H1 (cell line): ENCODE measurements around the gene VSTM2B. TPM values are rescaled to one million over a fixed set of nuclear protein-coding genes. Genes with fewer than 3 reads are reported as not detected.

Experiments
- CTCF ChIA-PET: fragments of 300-600 bp; sonication (Branson Sonifier 250); formaldehyde crosslinking; loops from one replicate; lab custom pipeline; 2021; ENCODE audit not compliant: partially characterized antibody; lab: Charles Lee
- POLR2A ChIA-PET: fragments of 300-600 bp; sonication (Branson Sonifier 250); formaldehyde crosslinking; loops from one replicate; lab custom pipeline; 2021; ENCODE audit warnings: inconsistent platforms; ENCODE audit not compliant: partially characterized antibody; lab: Charles Lee
- DNase-seq, 2 experiments: peaks; one replicate each; pipeline versions ENCODE4 v3.0.0 to v3.0.0-alpha.2; 2010 to 2022; ENCODE audit warnings: low spot score in 2 of 2, low read depth in 1 of 2, mixed read lengths in 1 of 2
- FAIRE-seq: peaks from 2 replicates; lab custom pipeline; 2011; peaks lifted over from hg19 to GRCh38; lab: Jason Lieb, UNC
- H2AFZ ChIP-seq: 2 replicates; pipeline ENCODE4 v1.8.1; 2012; ENCODE audit warnings: low read length, inconsistent platforms
- H2AK5ac ChIP-seq: 2 replicates; pipeline ENCODE4 v1.6.1; 2013; ENCODE audit warnings: low read depth, low read length
- H2BK120ac ChIP-seq: replicated peaks from 2 replicates; pipeline ENCODE3; 2013; ENCODE audit warnings: low read depth, low read length, inconsistent platforms
- H2BK12ac ChIP-seq: 2 replicates; pipeline ENCODE4 v1.6.1; 2013; ENCODE audit warnings: low read depth, low read length
- H2BK15ac ChIP-seq: 2 replicates; pipeline ENCODE4 v1.6.1; 2013; ENCODE audit warnings: low read length
- H2BK20ac ChIP-seq: 2 replicates; pipeline ENCODE4 v1.6.1; 2013; ENCODE audit warnings: low read length
- H2BK5ac ChIP-seq: 2 replicates; pipeline ENCODE4 v1.6.1; 2013; ENCODE audit warnings: low read depth, low read length
- H3K14ac ChIP-seq: 2 replicates; pipeline ENCODE4 v1.6.1; 2013; ENCODE audit warnings: inconsistent platforms; ENCODE audit not compliant: insufficient read length
- H3K18ac ChIP-seq: 2 replicates; pipeline ENCODE4 v1.6.1; 2013; ENCODE audit warnings: low read length; ENCODE audit errors: extremely low read depth
- H3K23ac ChIP-seq: 2 replicates; pipeline ENCODE4 v1.6.1; 2013; ENCODE audit warnings: inconsistent platforms; ENCODE audit not compliant: insufficient read length
- H3K23me2 ChIP-seq: 2 replicates; pipeline ENCODE4 v1.6.1; 2013; ENCODE audit warnings: low read depth, low read length
- H3K27ac ChIP-seq: 2 replicates; pipeline ENCODE4 v1.6.1; 2011; ENCODE audit warnings: low read depth, low read length, inconsistent platforms
- H3K27me3 ChIP-seq, 4 experiments: replicated peaks in 1 of 4; 1 replicate in 1 of 4; 2 replicates in 3 of 4; pipeline versions ENCODE4 v1.6.1 to v1.8.1; 2011 to 2013; ENCODE audit warnings: low read length in 3 of 4, mild to moderate bottlenecking in 3 of 4, inconsistent platforms in 2 of 4, mixed read lengths in 2 of 4, moderate library complexity in 1 of 4; ENCODE audit not compliant: control insufficient read depth in 3 of 4, insufficient read depth in 3 of 4; ENCODE audit errors: extremely low read depth in 1 of 4
- H3K36me3 ChIP-seq, 4 experiments: 2 replicates each; pipeline versions ENCODE4 v1.6.1 to v1.8.1; 2011 to 2013; ENCODE audit warnings: mild to moderate bottlenecking in 4 of 4, low read length in 3 of 4, moderate library complexity in 2 of 4, control low read depth in 1 of 4, inconsistent platforms in 1 of 4; ENCODE audit not compliant: insufficient read depth in 4 of 4, control insufficient read depth in 2 of 4
- H3K4ac ChIP-seq: replicated peaks from 2 replicates; pipeline ENCODE3; 2013; ENCODE audit warnings: low read length, low read depth, mixed read lengths, inconsistent platforms; ENCODE audit not compliant: insufficient read length
- H3K4me1 ChIP-seq, 4 experiments: replicated peaks in 1 of 4; 1 replicate in 1 of 4; 2 replicates in 3 of 4; pipeline versions ENCODE4 v1.6.1 to v1.8.1; 2011 to 2013; ENCODE audit warnings: low read length in 3 of 4, inconsistent platforms in 2 of 4, mixed read lengths in 1 of 4; ENCODE audit not compliant: insufficient read depth in 4 of 4, control insufficient read depth in 3 of 4
- H3K4me2 ChIP-seq, 2 experiments: 2 replicates each; pipeline versions ENCODE4 v1.6.1 to v1.8.1; 2011 to 2013; ENCODE audit warnings: low read depth in 2 of 2, low read length in 2 of 2, control low read depth in 1 of 2, inconsistent platforms in 1 of 2, mild to moderate bottlenecking in 1 of 2; ENCODE audit not compliant: insufficient read depth in 1 of 2
- H3K4me3 ChIP-seq, 4 experiments: fragments of 200-600, 300-600 bp in 1 of 4; sonication (generic), shearing (Covaris generic), sonication (Bioruptor Twin) in 1 of 4; 2 replicates each; pipeline versions ENCODE4 v1.5.1 to v1.8.1; 2011 to 2016; ENCODE audit warnings: low read length in 4 of 4, low read depth in 3 of 4, control low read depth in 2 of 4, inconsistent platforms in 2 of 4, mild to moderate bottlenecking in 2 of 4, mixed read lengths in 1 of 4, moderate library complexity in 1 of 4; ENCODE audit not compliant: insufficient read depth in 2 of 4; ENCODE audit errors: extremely low read depth in 1 of 4
- H3K56ac ChIP-seq: replicated peaks from 2 replicates; pipeline ENCODE3; 2013; ENCODE audit warnings: low read depth, mild to moderate bottlenecking, mixed read lengths, low read length, inconsistent platforms; ENCODE audit not compliant: insufficient read length
- H3K79me1 ChIP-seq: 2 replicates; pipeline ENCODE4 v1.6.1; 2013; ENCODE audit warnings: low read depth, low read length, control low read depth
- H3K79me2 ChIP-seq, 2 experiments: 2 replicates each; pipeline versions ENCODE4 v1.6.1 to v1.8.1; 2012 to 2013; ENCODE audit warnings: low read length in 2 of 2, mild to moderate bottlenecking in 2 of 2, inconsistent platforms in 1 of 2; ENCODE audit not compliant: insufficient read depth in 2 of 2, control insufficient read depth in 1 of 2
- H3K9ac ChIP-seq, 4 experiments: replicated peaks in 1 of 4; 1 replicate in 1 of 4; 2 replicates in 3 of 4; pipeline versions ENCODE4 v1.6.1 to v1.8.1; 2011 to 2013; ENCODE audit warnings: low read depth in 3 of 4, low read length in 3 of 4, control low read depth in 2 of 4, mild to moderate bottlenecking in 2 of 4, moderate library complexity in 2 of 4, inconsistent platforms in 1 of 4; ENCODE audit errors: extremely low read depth in 1 of 4
- H3K9me3 ChIP-seq, 2 experiments: 2 replicates each; pipeline versions ENCODE4 v1.6.1 to v1.8.1; 2012 to 2013; ENCODE audit warnings: mild to moderate bottlenecking in 2 of 2, moderate library complexity in 2 of 2, control low read depth in 1 of 2, inconsistent platforms in 1 of 2, low read depth in 1 of 2, low read length in 1 of 2, mixed read lengths in 1 of 2; ENCODE audit not compliant: insufficient read depth in 2 of 2
- H4K20me1 ChIP-seq, 2 experiments: replicated peaks in 1 of 2; 2 replicates each; pipeline versions ENCODE3 to v1.8.1; 2011 to 2013; ENCODE audit warnings: inconsistent platforms in 2 of 2, low read length in 2 of 2, mild to moderate bottlenecking in 1 of 2; ENCODE audit not compliant: insufficient read depth in 2 of 2, control insufficient read depth in 1 of 2
- H4K5ac ChIP-seq: 2 replicates; pipeline ENCODE4 v1.6.1; 2013; ENCODE audit warnings: low read length, low read depth, mixed read lengths, inconsistent platforms; ENCODE audit not compliant: insufficient read length
- H4K8ac ChIP-seq: 2 replicates; pipeline ENCODE4 v1.8.0; 2013; ENCODE audit warnings: mild to moderate bottlenecking, moderate library complexity, low read length, inconsistent platforms; ENCODE audit not compliant: insufficient read depth; ENCODE audit errors: extremely low read depth
- H4K91ac ChIP-seq: replicated peaks from 2 replicates; pipeline ENCODE3; 2013; ENCODE audit warnings: low read length, mixed read lengths, inconsistent platforms; ENCODE audit not compliant: insufficient read length
- RBBP5 ChIP-seq: IDR thresholded peaks from 2 replicates; pipeline ENCODE4 v1.7.1; 2012; ENCODE audit warnings: low read depth, mild to moderate bottlenecking, inconsistent platforms, low read length, moderate library complexity, borderline replicate concordance
- WGBS, 2 experiments: shearing (Covaris generic) in 1 of 2; methylation state at CpG; one replicate each; pipeline versions ENCODE4 v1.1.6 to v1.1.7; 2013 to 2015; ENCODE audit warnings: low lambda C conversion rate in 2 of 2, mixed read lengths in 2 of 2, inconsistent platforms in 1 of 2, low coverage in 1 of 2, missing lambda C conversion rate in 1 of 2; ENCODE audit not compliant: insufficient replicate concordance in 2 of 2, insufficient coverage in 1 of 2, insufficient read length in 1 of 2; ENCODE audit errors: extremely low coverage in 1 of 2, missing lambda C conversion rate in 1 of 2; 5-methylcytosine and 5-hydroxymethylcytosine counted together
- polyA plus RNA-seq, 7 experiments: library from polyadenylated mRNA; depleted of rRNA in 3 of 7; stranded (reverse) in 5 of 7; unstranded in 2 of 7; fragments of >200 nt in 5 of 7; fragments of 200-250 nt in 2 of 7; gene quantifications; 1 replicate in 5 of 7; 2 replicates in 1 of 7; 4 replicates in 1 of 7; pipeline versions ENCODE4 v1.2.1 to v1.2.3, GENCODE V29; 2011 to 2013; ENCODE audit warnings: missing spikeins in 2 of 7, mixed read lengths in 2 of 7
- total RNA-seq: library from RNA; stranded (reverse); fragmentation: NEBNext Ultra II Directional; extraction: Animal tissue kit (Norgen Biotek cat#: 25700); gene quantifications from 2 replicates; pipeline ENCODE4 v1.2.1, GENCODE V29; 2021

The VSTM2B gene
- total and polyA plus RNA-seq, 2 of the 8 experiments (the other 6 are each of a cell fraction or from before 2014, with no cell fraction given): 0.82 to 1.5 TPM

GRCh38 chr19:29563486-29564101 is 37.8 kb downstream of the VSTM2B start:
- Histone ChIP-seq H3K27ac (no peak overlapping the region), H2BK5ac (no peak overlapping the region), H3K9me3 (peaks cover 4 to 13% of the 10 kb centered on the region in 2 experiments; a peak in 2 of 4 replicates), H2BK120ac (no peak overlapping the region), H4K5ac (no peak overlapping the region), H3K9ac (no peak overlapping the region), H4K8ac (no peak overlapping the region), H2BK15ac (no peak overlapping the region), H3K4me1 (peaks cover 0 to 10% (median 0%) of the 10 kb centered on the region in 4 experiments; a peak in 3 of 7 replicates), H3K79me2 (no peaks in the 10 kb centered on the region), H3K18ac (no peak overlapping the region), H3K14ac (no peak overlapping the region), H3K27me3 (no peaks in the 10 kb centered on the region), H3K23ac (no peak overlapping the region), H3K56ac (no peak overlapping the region), H2AK5ac (no peak overlapping the region), H3K4me2 (no peak overlapping the region), H4K20me1 (peaks cover 0 to 4% of the 10 kb centered on the region in 2 experiments), H4K91ac (no peak overlapping the region), H3K36me3 (no peaks in the 10 kb centered on the region), H2AFZ (no peak overlapping the region), H3K4me3 (no peak overlapping the region), H2BK20ac (no peak overlapping the region), H2BK12ac (no peak overlapping the region), H3K23me2 (no peaks in the 10 kb centered on the region), H3K79me1 (no peaks in the 10 kb centered on the region), H3K4ac (no peak overlapping the region)
- FAIRE-seq (no peak), DNase-seq (no peak)
- POLR2A ChIA-PET: no interaction called here
- CTCF ChIA-PET: interaction anchor here (0.6 to 1.8 kb wide), 7 partner anchors 10 to 305 kb away, joined by 3 to 5 read pairs (median 4); no protein-coding TSS in a partner anchor
- 86% methylated on average over 11 of the region's 11 CpGs; no CpG with 5 or more reads in 1 of the 2 experiments for WGBS, 2 experiments
- TF ChIP-seq RBBP5: no peak
